ENCODE results near the gene NCAN.

Gene NCAN

GRCh38 chr19:19297759-19298158 is 86.0 kb downstream of the NCAN start:
- no peak for DNase-seq

- no peak for DNase-seq
Observed at GRCh38 chr19:19300613-19301012, 88.9 kb downstream of the NCAN start.

All from activated CD4-positive, CD25-positive, alpha-beta regulatory T cell (primary cell).